Hematopoietic multipotent progenitor cell treated with erythropoietin and hydrocortisone succinate and interleukin-3 and kit ligand, for 4 days (in vitro differentiated cells): ENCODE results near the gene BSDC1.

Experiments
- DNase-seq: peaks from one replicate; pipeline ENCODE4 v3.0.0-alpha.2; 2015

Gene BSDC1

DNA sequence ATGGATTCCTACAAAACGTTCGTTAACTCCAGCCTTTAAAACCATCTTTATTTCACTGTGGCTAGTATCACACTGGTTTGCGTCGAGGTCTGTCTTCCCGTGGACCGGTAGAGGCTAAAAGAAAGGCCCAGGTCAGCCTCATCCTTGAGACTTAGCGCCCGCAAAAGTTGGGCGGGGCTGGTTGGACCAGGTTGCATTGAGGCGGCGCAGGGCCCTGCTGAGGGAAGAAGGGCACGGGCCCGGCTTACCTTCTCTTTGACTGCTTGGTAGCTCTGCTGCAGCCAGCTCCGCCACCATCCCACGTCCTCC, 455 bp downstream of the BSDC1 start:
- peak; percentile 64 for DNase-seq

DNA sequence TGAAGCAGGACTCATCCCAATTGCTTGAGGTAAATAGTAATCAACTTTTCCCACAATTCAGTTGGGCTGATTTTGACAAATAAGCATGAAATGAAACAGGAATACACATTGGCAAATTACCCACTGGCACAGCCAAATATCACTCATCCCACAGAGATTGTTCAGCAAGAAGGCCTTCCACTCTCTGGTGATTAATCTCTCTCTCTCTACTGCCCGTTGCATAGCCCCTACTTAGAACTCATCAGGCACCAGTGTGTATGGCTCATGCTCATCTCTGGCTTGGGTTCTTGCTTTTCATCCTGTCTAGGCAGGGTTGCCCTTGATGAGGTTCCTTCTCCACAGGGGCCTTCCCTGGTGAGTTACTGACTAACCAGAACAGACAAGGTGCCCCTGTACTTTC, 1.1 kb downstream of the BSDC1 start:
- no peak for DNase-seq

DNA sequence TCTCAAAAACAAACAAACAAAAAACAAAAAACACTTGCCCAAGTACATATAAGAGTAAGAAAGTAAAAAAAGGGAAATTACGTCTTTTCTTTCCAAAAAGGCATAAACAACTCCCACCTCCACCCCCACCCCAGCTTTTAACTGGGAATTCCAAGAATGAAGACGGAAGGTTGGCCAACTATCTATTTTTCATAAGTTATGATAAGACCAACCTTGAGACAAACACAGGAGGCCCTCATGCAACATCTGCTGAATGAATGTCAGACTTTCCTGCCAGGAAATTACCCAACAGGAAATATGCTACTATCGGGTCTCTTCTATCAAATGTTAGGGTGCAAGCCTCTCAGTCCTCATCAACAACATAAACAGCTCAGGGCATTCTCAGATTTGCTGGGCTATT, 1.9 kb downstream of the BSDC1 start:
- peak; percentile 68 for DNase-seq

DNA sequence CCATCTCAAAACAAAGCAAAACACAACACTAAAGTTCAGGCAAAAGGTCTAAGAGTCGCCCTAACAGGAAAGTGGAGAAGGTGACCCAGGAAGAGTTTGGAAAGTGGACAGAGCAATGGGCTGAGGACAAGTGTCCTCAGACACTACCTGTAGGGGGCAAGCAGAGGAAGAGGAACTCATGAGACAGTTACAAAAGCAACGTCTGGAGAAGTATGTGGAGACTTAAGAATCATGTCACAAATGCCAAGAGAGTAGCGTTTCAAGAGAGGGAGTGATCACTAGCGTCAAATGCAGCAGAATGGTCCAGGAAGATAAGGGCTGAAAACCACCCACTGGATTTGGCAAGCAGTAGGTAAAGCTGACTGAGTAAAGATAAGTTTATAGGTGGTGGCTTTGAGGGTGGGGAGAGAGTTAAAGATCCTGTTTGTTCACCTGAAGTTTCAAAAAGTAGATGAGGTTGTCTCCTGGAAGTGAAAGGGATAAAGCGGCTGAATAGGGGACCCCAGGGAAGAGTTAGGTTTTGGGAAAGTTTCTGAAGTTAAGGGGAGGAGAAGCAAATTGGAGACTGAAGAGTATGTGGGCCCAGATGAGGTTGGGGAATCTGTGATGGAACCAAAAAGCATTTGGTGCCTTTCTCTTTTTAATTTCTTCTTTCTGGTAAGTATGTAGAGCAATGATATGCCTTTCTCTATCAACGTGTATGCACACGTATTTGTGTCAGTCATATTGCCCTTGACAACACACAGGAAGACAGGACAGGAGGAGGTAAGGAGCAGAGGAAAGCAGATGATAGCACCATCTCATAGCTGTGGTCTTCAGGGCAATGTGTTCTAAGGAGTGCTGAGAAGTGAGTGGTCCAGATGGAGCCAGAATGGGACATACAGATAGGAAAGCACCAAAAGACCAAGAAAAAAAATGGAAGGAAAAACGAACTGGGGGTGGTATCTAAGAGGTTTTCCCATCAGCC, 3.1 kb downstream of the BSDC1 start:
- peak; percentile 95 for DNase-seq

DNA sequence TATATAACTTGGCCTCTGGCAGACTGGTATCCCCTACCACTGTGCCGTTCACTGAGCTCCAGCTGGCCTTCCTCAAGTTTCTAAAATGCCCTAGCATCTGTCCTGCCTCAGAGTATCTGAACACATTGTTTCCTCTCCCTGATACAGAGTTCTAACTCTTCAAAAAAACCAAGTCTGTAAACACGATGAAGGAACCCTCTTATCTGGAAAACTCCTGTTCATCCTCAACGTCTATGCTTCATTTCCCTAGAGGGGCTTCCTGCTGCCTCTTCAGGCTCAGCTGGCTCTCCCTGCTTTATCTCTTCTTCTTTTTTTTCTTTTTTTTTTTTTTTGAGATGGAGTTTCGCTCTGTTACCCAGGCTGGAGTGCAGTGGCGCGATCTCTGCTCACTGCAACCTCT, 5.6 kb downstream of the BSDC1 start:
- DNase-seq, result peak; percentile 28

DNA sequence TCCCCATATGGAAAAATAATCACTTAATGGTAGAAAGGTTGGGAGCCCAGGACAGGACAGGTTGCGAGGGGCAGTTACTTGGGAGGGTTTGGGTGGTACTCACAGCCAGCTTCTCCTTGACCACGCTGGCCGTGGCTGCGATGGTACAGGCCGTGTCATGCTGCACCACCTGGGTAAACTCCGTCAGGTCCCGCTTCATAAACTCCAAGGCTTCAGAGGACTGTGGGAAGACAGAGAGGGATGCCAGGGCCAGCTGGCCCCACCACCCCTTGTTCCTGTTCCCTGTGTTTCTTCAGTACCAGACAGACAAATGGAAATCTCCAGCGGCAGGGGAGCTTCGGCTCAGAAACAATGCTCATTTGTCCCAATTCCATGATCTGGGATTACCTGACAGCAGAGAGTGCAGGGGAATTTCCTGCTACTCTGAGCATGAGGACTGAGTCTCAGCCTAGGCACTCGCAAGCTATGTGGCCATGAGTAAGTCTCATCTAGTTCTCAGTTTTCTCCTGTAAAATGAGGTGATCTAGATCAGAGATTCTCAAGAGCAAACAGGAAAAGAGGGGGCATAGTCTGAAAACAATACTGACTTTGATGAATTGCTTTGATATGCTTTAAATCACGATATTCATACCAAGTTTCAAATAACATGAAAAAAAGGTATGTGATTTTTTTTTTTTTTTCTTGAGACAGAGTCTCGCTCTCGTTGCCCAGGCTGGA, 7.4 kb downstream of the BSDC1 start:
- no peak for DNase-seq

DNA sequence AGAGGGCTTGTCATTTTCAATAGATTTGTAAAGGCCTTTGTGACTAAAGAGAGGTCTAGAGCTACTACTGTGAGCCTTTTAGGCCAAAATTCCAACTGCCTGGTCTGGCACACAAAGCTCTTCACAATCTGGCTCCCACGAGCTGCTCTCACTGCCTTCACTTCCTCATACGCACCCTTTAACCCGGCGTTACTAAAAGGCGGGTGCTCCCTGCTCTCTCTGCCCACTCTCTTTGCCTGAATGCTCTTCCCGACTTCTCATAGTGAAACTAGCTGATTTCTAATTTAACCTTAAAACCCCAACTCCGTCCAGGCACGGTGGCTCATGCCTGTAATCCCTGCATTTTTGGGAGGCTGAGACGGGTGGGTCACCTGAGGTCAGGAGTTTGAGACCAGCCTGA, 14.2 kb downstream of the BSDC1 start:
- DNase-seq, result no peak

DNA sequence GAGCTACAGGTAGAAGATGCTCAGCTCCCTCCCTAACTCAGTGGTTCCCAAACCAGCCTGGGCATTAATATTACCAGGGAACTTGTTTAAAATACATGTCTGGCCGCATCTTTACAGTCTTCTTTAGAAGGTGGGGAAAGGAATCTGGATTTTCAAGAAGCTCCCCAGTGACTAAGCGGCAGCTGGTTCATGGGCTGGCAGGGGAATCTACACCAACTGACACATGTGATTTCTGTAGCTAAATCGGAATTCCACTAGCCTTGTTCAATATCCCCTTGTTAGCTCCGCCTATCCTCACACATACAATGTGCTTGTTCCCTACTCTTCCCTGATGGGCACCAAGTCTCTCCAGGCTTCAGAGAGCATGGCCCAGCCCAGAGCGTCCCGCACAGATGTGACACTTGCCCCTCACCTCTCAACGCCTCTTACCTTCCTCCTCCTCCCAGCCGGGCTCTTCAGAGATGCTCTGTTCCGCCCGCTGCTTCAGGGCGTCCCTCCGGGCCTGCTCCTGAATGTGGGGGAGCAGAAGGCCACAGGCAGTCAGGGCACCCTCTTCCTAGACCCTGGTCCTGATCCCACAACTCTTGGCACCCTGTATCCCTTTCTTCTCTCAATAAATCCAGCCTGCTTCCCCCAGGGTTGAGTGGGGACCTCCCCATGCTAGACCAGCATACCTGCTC, 16.6 kb downstream of the BSDC1 start:
- no peak for DNase-seq

DNA sequence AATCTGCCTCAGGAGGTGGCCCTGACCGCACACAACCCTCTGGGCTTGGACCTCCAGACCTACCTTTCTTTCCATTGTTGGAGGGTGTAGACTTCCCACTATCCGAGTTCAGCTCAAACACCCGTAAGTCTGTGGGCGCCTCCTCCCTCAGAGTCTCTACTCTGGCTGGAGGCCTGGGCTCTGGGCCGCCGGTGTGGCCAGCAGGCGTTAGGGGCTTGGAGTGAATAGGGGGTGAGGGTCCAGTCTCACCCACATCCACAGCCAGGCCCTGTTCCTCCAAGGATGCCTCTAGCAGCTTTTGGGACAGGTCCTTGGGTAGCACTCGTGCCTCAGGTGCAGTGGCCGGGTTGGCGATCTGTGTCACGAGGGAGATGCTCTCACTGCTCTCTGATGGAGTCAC, 18.0 kb downstream of the BSDC1 start:
- DNase-seq, result no peak

DNA sequence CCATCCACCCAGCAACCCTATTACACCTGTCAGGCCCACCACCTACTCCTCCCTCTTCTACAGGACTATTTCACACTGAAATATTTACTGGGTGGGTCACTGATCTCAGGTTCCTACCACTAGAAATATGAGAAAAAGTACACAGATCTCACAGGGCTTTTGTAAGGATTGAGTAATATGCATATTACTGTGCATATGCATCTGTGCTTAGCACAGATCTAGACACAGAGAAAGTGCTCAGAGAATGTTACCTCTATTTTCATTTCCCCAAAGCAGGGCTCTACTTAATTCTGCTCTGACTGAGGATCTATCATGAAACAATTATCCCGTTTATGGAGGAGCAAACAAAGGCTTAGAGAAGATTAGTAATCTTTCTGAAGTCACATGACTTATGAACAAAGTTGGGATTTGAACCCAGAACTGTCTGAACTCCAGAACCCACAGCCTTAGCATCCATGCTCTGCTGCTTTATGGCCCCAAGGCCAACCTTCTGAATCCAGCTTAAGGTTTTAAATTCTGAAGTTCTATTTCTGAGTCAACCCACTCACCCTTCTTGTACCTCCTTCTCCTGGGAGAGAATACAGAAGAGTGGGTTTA, 20.1 kb downstream of the BSDC1 start:
- DNase-seq, result no peak

DNA sequence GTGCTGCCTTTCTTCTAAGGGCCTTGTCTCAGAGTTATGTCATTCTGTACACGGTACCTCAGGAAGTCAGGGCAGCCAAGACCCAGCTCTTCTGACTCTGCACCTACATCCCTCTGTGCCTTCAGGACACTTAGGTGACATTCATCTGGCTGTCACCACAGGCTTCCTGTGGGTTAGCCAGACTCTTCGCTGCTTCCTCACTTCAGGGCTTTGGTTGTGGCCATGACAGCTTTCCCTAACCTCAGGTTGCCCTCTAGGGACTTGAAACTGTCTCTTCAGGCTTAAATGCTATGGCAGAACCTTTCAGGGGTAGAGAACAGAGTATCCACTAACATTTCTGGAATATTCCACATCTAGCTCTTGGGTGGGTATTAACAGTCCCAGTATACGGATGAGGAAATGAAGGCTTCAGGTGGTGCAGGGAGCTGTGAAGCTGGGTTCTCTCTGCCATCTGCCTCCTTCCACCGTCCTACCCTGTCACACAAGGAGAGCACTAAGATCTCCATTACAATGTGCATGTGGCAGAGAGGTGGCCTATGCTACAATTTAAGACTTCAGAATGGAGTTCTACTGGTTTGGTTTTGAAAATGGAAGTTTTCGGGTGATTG, 22.0 kb downstream of the BSDC1 start:
- peak; percentile 75 for DNase-seq

DNA sequence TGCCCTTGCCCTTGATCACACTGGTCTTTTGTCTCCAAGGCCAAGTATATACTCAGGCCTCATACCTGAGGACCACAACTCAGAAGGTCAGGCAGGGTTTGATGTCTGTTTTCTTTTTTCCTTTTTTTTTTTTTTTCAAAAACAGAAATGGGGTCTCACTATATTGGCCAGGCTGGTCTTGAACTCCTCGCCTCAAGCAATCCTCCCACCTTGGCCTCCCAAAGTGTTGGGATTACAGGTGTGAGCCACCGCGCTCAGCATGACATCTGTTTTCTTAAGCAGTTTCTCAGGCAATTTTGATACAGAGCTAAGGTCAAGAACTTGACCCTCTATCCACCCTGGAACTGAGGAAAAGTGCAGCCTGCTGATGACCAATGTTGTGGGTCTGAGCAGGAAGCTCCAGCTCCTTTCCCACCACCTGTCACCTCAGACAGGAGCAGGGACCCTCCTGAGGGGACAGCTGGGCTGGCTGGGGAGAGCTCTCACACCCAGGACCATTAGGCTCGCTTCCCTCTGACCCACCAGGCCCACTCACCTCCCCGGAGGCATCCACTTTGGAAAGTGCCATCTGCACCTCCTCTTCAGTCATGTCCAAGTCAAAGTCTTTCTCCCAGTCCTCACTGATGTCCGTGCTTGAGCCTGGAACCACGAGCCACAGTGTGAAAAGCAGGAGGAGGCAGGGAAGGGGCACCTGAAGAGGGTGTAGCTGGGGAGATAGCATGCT, 26.2 kb downstream of the BSDC1 start:
- DNase-seq, result no peak

DNA sequence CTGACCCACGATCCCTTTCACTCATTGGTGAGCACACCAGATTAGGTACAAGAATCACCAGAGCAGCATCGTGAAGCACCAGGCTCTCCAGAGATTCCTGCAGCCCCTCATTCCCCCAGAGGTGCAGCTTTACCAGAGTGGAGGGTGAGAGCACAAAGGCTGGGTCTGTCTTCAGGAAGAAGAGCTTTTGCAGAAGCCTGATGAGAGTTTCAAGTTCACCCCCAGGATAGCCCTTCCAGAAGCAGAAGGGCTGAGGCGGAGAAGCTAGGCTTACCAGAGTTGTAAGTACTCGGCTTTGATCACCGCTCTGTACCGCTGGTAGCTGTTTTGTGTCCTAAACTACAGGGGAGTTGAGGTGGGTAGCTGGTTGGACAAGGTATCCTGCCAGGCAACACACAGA, 28.8 kb downstream of the BSDC1 start:
- DNase-seq, result no peak

DNA sequence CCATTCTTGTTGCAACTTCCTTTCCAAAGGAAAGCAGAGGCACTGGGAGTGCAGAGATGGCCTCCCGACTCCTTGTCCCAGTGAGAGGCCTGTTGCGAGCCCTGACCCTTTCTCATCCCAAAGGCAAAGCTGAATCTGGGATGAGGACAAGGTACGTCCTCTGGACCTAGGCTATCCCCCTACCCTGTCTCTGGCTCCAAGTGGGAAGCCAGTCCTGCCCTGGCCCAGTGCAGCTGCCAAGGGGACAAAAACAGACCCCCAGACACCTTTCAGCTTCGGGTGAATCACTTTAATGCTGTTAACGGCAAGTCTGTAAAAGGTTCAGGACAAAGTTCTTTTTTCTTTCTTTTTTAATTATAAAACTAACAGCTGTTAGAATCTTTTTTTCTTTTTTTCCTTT, 29.4 kb downstream of the BSDC1 start:
- no peak for DNase-seq

DNA sequence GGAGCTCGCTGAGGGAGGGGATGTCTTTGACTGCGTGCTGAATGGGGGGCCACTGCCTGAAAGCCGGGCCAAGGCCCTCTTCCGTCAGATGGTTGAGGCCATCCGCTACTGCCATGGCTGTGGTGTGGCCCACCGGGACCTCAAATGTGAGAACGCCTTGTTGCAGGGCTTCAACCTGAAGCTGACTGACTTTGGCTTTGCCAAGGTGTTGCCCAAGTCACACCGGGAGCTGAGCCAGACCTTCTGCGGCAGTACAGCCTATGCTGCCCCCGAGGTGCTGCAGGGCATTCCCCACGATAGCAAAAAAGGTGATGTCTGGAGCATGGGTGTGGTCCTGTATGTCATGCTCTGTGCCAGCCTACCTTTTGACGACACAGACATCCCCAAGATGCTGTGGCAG, 30.5 kb downstream of the BSDC1 start:
- no peak for DNase-seq

DNA sequence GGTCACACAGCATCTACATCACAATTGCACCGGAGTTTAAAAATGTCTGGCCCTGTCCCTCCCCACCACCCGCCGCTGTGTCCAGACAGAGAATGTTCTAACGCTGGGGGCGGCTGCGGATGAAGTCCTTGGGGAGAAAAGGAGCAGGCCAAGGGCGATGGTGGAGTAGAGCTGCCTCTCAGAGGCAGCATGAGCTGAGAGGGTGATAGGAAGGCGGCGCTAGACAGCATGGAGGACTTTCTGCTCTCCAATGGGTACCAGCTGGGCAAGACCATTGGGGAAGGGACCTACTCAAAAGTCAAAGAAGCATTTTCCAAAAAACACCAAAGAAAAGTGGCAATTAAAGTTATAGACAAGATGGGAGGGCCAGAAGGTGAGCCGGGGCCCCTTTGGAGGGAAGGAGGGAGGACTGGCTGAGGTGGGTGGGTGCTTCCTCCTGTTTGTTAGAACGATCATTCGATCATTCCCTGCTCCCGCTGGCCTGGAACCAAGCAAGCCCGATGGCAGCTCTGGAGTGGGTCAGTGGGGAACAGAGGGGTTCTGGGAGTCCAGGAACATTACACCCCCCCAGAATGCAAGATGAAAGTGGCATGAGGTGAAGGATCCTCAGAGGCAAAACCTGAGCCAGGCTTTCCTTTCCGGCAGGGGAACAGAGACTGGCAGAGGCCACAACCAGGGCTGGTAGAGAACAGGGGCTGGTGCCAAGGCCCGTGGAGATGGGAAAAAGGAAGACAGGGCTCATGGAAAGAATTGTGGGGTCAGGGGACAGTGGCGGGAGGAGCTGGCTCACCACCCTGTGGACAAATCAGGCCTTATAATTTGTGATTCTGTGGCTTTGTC, 31.5 kb downstream of the BSDC1 start, which contains the start of the genes FAM229A and TSSK3:
FAM229A (minus strand) TSS at position 12 of the 840 bp plus-strand sequence. CDS start 394 bp downstream, outside the sequence.
TSSK3 (plus strand) TSS at position 66 of the 840 bp plus-strand sequence; CDS start at position 229, 163 bp downstream.
- no peak for DNase-seq

DNA sequence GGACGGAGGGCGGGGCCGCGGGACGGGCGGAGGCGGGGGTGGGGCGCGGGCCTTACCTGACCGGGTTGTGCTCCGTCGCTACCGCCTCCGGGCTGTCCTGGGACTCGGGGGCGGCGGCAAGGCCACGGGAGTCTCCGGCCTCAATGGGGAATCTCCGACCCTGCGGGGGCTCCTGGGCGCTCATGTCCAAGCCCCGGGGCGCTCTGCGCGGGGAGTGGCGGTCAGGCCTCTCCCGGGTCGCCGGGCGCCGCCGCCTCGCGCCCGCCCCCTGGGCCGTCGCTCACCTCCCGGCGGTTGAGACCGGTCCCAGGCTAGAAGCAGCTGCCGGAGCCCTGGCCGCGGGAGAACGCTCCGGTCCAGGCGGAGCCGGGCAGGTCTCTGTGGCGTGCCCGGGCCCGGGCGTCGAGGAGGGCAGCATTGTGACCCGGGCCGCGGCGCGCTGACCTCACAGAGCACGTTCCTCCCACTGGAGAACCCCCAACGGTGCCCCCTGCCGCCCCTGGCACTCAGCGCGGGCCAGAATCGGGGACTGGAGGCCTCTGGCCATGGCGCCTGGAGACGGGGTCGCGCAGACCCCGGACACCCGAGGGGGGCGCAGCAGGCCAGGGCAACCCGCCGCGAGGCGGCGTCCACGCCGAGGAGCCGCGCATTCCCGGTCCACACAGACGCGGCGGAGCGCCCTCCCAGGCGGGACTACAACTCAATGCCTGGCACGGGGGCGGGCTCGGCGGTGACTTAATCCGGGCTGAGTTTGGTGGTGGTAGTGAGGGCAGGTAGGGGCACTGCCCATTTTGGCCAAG, 32.4 kb downstream of the BSDC1 start:
- DNase-seq, result peak; percentile 57

DNA sequence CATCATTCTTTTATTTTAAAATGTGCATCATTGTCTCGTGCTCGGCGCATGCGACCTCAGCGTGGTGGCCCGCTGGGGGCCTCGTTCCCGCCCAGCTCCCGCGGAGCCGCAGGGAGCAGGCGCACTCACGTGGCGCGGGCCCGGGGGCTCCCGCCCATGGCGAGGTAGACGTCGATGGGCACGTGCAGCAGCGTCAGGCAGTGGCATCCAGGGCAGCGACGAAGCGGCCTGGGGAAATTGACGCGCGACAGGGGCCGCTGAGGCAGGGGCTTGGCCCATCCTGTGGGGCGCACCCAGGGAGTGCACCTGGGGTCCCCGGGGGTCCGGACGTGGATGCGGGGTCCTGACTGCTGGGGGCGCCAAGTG, 33.0 kb downstream of the BSDC1 start:
- DNase-seq, result no peak

DNA sequence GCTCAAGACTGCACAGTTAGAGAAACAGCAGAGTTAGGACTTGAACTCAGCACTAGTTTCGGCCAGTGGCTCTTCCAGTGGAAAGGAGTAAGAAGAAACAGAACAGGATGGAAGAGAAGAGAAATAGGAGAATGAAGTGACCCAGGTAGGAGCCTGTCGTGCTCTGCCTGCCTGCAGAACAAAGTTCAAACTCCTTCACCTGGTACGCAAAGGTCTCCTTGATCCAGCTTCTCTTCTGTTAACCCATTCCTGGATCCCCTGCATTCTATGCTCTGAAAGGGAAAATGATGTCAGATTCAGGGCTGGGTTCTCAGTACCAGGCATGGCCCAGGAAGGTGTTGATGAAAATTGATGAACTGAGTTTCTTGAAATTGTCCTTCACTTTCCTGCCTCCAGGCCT, 35.8 kb downstream of the BSDC1 start:
- DNase-seq, result no peak

DNA sequence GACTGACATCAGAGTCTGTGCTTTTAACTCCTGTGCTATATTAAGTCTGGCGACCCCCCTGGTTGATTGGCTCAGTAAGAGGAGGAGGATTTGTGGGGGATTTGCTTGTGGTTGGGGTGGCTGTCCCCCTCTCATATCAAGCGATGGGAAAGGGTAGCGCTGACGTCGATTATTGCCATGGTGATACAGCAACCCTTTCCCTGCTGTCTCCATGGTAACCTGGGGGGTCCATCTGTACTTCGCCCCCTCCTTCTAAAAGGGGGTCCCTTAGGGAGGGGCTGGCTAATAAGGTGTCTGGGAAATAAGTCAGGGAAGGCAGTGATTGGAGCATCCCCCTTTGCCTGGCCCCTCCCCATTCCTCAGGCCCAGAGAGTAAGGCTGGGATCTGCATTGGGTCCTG, 36.6 kb downstream of the BSDC1 start:
- DNase-seq, result no peak
